Stimulated activated CD4-positive, alpha-beta T cell treated with anti-CD3 and anti-CD28 coated beads, Interleukin-12 subunit alpha, Interleukin-12 subunit beta, amount 100 ng/mL, for 48 hours (primary cell): ENCODE measurements around the gene CILP.

ENCODE experiments used
- DNase-seq, 3 donors: peaks; one replicate each; pipeline ENCODE4 v3.0.0-alpha.2; 2020; ENCODE audit warnings: low read depth in 2 of 3, low spot score in 1 of 3

CILP gene

GRCh38 chr15:65163041-65163440 lies 48.2 kb downstream of the CILP start:
- DNase-seq, result no peak

- DNase-seq, result no peak
Measured at GRCh38 chr15:65156692-65157091, 54.6 kb downstream of the CILP start.

GRCh38 chr15:65154720-65155119 lies 56.6 kb downstream of the CILP start:
- no peak for DNase-seq

GRCh38 chr15:65147902-65148301 lies 63.4 kb downstream of the CILP start:
- no peak for DNase-seq

- DNase-seq, result no peak
Measured at GRCh38 chr15:65146438-65146837, 64.8 kb downstream of the CILP start.
